ENCODE results near the gene VPS50.

- TF ChIP-seq CTCF (IDR thresholded peaks at IDR 0.05; ENCODE audit: low read depth, low read length, poor library complexity, severe bottlenecking) (no peak), EZH2phosphoT487 (IDR thresholded peaks at IDR 0.05; ENCODE audit: borderline replicate concordance, low read length) (no peak)
These were observed 9.9 kb downstream of the VPS50 start for GRCh38 chr7:93242106-93242505.

Measured in DOHH2 (cell line).